SU-DHL-6 (cell line): ENCODE results near the gene HAP1.

Experiments
- H2AFZ ChIP-seq: fragments of 200-600 bp; sonication (generic); 2 replicates; pipeline ENCODE4 v1.6.1; 2014; ENCODE audit warnings: low read depth, mild to moderate bottlenecking, moderate library complexity, mixed read lengths, antibody characterized with exemption, low read length; ENCODE audit not compliant: severe bottlenecking
- H3F3A ChIP-seq: fragments of 200-600 bp; shearing (Covaris generic); 2 replicates; pipeline ENCODE4 v1.6.0; 2016; ENCODE audit warnings: antibody characterized with exemption, mild to moderate bottlenecking; ENCODE audit not compliant: insufficient read depth
- H3K27ac ChIP-seq: fragments of 200-600 bp; sonication (generic); 2 replicates; pipeline ENCODE4 v1.5.1; 2016; ENCODE audit warnings: low read depth, mild to moderate bottlenecking, low read length, moderate library complexity, mixed read lengths
- H3K27me3 ChIP-seq: fragments of 200-600 bp; sonication (generic), shearing (Covaris generic); 2 replicates; pipeline ENCODE4 v1.6.0; 2014; ENCODE audit warnings: mild to moderate bottlenecking, low read length
- H3K36me3 ChIP-seq: fragments of 200-600 bp; sonication (generic); 2 replicates; pipeline ENCODE4 v1.6.1; 2014; ENCODE audit warnings: mild to moderate bottlenecking, low read length, mixed read lengths
- H3K4me2 ChIP-seq: fragments of 300-600, 200-600 bp; shearing (Covaris generic), sonication (generic); 2 replicates; pipeline ENCODE4 v1.6.0; 2014; ENCODE audit warnings: low read length, low read depth, mild to moderate bottlenecking; ENCODE audit not compliant: poor library complexity, severe bottlenecking
- H3K4me3 ChIP-seq: fragments of 200-600 bp; sonication (generic); 2 replicates; pipeline ENCODE4 v1.5.1; 2014; ENCODE audit warnings: antibody characterized with exemption, low read length, mild to moderate bottlenecking, mixed read lengths; ENCODE audit not compliant: insufficient read depth, poor library complexity, severe bottlenecking
- H3K79me2 ChIP-seq: fragments of 200-600 bp; sonication (generic); 2 replicates; pipeline ENCODE4 v1.6.1; 2014; ENCODE audit warnings: mild to moderate bottlenecking, low read length, moderate library complexity; ENCODE audit not compliant: insufficient read depth
- H3K9ac ChIP-seq: fragments of 200-600 bp; sonication (generic); 2 replicates; pipeline ENCODE4 v1.7.0; 2014; ENCODE audit warnings: mild to moderate bottlenecking, low read length
- H3K9me2 ChIP-seq: fragments of 200-600 bp; sonication (generic); replicated peaks from 2 replicates; pipeline ENCODE4 v1.6.1; 2014; ENCODE audit warnings: low read length; ENCODE audit not compliant: insufficient read depth
- H3K9me3 ChIP-seq: fragments of 200-600 bp; sonication (generic); 2 replicates; pipeline ENCODE4 v1.6.1; 2014; ENCODE audit warnings: low read length, mixed read lengths; ENCODE audit not compliant: insufficient read depth
- H4K20me1 ChIP-seq: fragments of 200-600 bp; sonication (generic); 2 replicates; pipeline ENCODE4 v1.6.1; 2014; ENCODE audit warnings: low read depth, mild to moderate bottlenecking, antibody characterized with exemption, low read length, moderate library complexity, mixed read lengths
- EZH2phosphoT487 ChIP-seq: fragments of 200-600 bp; sonication (generic), shearing (Covaris generic); conservative IDR thresholded peaks from 2 replicates; pipeline ENCODE4 v1.6.1; 2018; ENCODE audit warnings: mild to moderate bottlenecking, antibody characterized with exemption, low read length, moderate library complexity, mixed read lengths
- TF ChIP-seq, protein P1 (sequence below): fragments of 200-600 bp; sonication (generic); IDR thresholded peaks from one replicate; pipeline ENCODE4 v1.5.1; 2017; ENCODE audit warnings: antibody characterized with exemption, mild to moderate bottlenecking, low read length, moderate library complexity; ENCODE audit not compliant: insufficient read depth, poor library complexity, severe bottlenecking

HAP1 gene

GRCh38 chr17:41710472-41711090 lies 23.9 kb downstream of the HAP1 start:
- no peak overlapping the region for H3K27ac ChIP-seq
- H3K9ac ChIP-seq, result no peak overlapping the region
- H3F3A ChIP-seq, result no peaks in the 10 kb centered on the region
- TF ChIP-seq, protein P1, sequence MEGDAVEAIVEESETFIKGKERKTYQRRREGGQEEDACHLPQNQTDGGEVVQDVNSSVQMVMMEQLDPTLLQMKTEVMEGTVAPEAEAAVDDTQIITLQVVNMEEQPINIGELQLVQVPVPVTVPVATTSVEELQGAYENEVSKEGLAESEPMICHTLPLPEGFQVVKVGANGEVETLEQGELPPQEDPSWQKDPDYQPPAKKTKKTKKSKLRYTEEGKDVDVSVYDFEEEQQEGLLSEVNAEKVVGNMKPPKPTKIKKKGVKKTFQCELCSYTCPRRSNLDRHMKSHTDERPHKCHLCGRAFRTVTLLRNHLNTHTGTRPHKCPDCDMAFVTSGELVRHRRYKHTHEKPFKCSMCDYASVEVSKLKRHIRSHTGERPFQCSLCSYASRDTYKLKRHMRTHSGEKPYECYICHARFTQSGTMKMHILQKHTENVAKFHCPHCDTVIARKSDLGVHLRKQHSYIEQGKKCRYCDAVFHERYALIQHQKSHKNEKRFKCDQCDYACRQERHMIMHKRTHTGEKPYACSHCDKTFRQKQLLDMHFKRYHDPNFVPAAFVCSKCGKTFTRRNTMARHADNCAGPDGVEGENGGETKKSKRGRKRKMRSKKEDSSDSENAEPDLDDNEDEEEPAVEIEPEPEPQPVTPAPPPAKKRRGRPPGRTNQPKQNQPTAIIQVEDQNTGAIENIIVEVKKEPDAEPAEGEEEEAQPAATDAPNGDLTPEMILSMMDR, result no peak
- no peak for TF ChIP-seq EZH2phosphoT487
- no peak overlapping the region for H3K4me3 ChIP-seq
- no peaks in the 10 kb centered on the region for H3K9me2 ChIP-seq
- H2AFZ ChIP-seq, result no peak overlapping the region
- H3K9me3 ChIP-seq, result no peaks in the 10 kb centered on the region
- H3K79me2 ChIP-seq, result no peaks in the 10 kb centered on the region
- no peaks in the 10 kb centered on the region for H3K27me3 ChIP-seq
- no peaks in the 10 kb centered on the region for H3K36me3 ChIP-seq
- H3K4me2 ChIP-seq, result no peak overlapping the region
- H4K20me1 ChIP-seq, result no peaks in the 10 kb centered on the region

- Histone ChIP-seq H2AFZ (no peak overlapping the region), H3K4me3 (no peak overlapping the region), H3K9ac (no peak overlapping the region), H3K27ac (no peak overlapping the region), H3K27me3 (no peaks in the 10 kb centered on the region), H3K9me3 (no peaks in the 10 kb centered on the region), H3K4me2 (no peak overlapping the region), H4K20me1 (no peaks in the 10 kb centered on the region), H3K36me3 (no peaks in the 10 kb centered on the region), H3K79me2 (no peaks in the 10 kb centered on the region), H3K9me2 (no peaks in the 10 kb centered on the region), H3F3A (no peaks in the 10 kb centered on the region)
- TF ChIP-seq, protein P1, result no peak
- TF ChIP-seq EZH2phosphoT487, result no peak
Observed at GRCh38 chr17:41707803-41708669, 26.4 kb downstream of the HAP1 start.

DNA sequence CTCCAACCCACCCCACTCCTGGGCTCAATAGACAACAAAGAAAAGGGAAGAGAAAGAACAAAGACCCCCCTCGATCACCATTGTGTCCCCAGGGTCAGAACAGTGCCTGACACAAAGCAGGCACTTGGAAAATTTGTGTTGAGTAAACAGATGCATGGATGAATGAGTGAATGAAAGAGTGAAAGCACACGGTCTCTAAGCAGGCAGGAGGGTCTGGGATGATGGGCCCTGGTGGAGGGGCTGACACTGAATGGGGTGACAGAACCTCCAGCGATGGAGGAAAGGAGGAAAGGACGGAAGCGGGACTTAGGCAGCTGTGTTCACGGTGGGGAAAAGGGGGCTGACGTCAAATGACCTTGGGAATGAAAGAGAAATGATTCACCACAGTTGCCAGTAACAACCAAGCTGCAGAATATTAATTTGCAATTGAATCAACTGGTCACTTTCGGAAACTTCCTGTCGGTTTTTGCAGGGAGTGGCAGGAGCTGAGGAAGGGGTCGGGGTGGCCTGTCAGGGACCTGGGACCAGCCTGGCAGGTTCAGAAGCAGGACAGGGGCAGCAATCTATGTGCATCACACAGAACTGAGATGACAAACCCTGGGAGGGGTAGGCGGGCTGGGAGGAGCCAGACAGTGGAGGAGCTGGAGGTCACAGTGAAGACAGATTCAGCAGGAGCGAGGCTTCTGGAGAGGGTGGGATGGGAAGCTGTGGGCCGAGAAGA lies 29.0 kb downstream of the HAP1 start:
- no peaks in the 10 kb centered on the region for H4K20me1 ChIP-seq
- H3K4me3 ChIP-seq, result no peak overlapping the region
- no peaks in the 10 kb centered on the region for H3F3A ChIP-seq
- TF ChIP-seq, protein P1, result no peak
- TF ChIP-seq EZH2phosphoT487, result no peak
- no peak overlapping the region for H3K9ac ChIP-seq
- no peak overlapping the region for H3K4me2 ChIP-seq
- H3K36me3 ChIP-seq, result no peaks in the 10 kb centered on the region
- H3K9me3 ChIP-seq, result no peaks in the 10 kb centered on the region
- no peaks in the 10 kb centered on the region for H3K79me2 ChIP-seq
- no peak overlapping the region for H3K27ac ChIP-seq
- H2AFZ ChIP-seq, result no peak overlapping the region
- H3K27me3 ChIP-seq, result no peaks in the 10 kb centered on the region
- no peaks in the 10 kb centered on the region for H3K9me2 ChIP-seq
